Epithelial cell of esophagus (primary cell): ENCODE results near the gene NRDE2.

Experiments used
- DNase-seq: peaks from one replicate; pipeline ENCODE4 v3.0.0; 2010; ENCODE audit warnings: low read depth
- H3K4me3 ChIP-seq: 2 replicates; pipeline ENCODE4 v1.5.1; 2011; ENCODE audit warnings: mild to moderate bottlenecking, low read length, control low read depth
- TF ChIP-seq, protein P1 (sequence below): IDR thresholded peaks from 2 replicates; pipeline ENCODE4 v1.5.1; 2011; ENCODE audit warnings: low read depth, mild to moderate bottlenecking, low read length, control low read depth, inconsistent platforms; ENCODE audit not compliant: insufficient read depth; ENCODE audit errors: missing control alignments

The NRDE2 gene

DNA sequence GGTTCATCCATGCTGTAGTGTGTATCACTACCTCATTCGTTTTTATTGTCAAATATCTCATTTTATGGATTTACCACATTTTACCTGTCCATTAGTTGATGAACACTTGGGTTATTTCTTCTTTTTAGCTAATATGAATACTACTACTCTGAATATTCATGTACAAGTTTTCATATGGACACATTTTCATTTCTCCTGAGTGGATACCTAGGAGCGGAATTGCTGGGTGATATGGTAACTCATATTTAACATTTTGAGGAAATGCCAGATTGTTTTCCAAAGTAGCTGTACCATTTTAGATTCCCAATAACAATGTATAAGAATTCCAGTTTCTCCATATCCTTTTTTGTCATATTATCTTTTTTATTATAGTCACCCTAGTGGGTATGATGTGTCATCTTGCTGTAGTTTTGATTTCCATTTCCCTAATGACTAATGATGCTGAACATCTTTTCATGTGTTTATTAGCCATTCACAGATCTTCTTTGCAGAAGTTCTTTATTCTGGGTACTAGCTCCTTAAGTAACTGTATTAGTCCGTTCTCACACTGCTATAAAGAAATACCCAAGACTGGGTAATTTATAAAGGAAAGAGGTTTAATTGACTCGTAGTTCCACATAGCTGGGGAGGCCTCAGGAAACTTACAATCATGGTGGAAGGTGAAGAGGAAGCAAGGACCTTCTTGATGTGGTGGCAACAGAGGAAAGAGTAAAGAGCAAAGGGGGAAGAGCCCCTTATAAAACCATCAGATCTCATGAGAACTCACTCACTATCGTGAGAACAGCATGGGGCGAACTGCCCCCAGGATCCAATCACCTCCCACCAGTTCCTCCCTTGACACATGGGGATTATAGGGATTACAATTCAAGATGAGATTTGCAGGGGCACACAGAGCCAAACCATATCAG is 11.9 kb downstream of the NRDE2 start:
- no peak for DNase-seq
- H3K4me3 ChIP-seq, result no peak overlapping the region
- TF ChIP-seq, protein P1, sequence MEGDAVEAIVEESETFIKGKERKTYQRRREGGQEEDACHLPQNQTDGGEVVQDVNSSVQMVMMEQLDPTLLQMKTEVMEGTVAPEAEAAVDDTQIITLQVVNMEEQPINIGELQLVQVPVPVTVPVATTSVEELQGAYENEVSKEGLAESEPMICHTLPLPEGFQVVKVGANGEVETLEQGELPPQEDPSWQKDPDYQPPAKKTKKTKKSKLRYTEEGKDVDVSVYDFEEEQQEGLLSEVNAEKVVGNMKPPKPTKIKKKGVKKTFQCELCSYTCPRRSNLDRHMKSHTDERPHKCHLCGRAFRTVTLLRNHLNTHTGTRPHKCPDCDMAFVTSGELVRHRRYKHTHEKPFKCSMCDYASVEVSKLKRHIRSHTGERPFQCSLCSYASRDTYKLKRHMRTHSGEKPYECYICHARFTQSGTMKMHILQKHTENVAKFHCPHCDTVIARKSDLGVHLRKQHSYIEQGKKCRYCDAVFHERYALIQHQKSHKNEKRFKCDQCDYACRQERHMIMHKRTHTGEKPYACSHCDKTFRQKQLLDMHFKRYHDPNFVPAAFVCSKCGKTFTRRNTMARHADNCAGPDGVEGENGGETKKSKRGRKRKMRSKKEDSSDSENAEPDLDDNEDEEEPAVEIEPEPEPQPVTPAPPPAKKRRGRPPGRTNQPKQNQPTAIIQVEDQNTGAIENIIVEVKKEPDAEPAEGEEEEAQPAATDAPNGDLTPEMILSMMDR, result no peak

DNA sequence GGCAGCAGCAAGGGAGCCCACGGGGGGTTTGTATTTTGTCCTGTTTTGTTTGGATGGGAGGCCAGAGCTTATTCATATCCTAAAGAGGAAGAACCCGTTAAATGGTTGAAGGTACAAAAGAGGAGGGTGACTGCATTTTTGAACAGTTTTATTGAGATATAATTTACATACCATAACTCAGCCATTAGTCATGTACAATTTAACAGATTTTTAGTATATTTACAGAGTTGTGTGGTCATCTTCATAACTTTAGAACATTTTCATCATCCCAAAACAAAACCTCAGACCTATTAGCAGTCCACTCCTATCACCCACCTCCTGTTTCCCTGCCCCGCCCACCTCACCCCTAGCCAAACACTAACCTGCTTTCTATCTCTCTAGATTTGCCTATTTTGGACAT is 12.6 kb downstream of the NRDE2 start:
- no peak for DNase-seq

DNA sequence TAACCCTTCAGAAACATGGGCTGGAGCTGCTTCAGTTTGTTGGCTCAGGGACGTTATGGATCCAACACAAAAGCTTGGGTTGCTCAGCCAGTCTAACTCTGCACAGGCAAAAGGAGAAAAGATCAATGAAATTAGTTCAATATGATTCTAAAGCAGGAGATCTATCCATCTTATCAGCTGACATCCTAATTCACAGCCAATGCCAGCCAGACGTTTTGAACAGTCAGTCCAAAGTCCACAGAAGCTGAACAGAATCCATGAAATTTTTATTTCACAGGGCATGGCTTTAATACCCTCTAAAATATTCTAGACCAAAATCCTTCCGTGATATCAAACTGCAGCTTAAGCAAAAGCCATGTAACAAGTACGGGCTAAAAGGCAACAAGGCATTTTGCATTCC is 13.7 kb downstream of the NRDE2 start:
- H3K4me3 ChIP-seq, result no peak overlapping the region
- no peak for DNase-seq
- TF ChIP-seq, protein P1, result no peak

More for the DNA sequence above, 12.6 kb downstream of the NRDE2 start:
- H3K4me3 ChIP-seq, result no peak overlapping the region
- TF ChIP-seq, protein P1, result no peak

DNA sequence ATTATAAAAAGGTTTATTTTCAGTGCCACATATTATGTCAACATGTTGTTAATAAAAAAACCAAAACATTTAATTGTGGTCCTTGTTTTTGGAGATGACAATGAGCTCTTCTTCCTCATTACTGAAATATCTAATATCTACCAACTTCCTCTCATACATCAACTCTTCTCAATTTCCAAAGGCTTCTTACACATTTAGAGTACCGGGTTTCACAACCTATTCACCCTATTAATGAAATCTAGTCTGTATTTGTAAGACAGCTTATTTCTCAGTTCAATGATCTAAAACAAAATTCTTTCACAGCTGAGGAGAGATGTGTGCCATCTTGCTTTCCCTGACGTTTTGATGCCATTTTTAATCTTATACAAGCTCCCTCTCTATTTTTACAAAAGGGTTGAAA is 14.5 kb downstream of the NRDE2 start:
- H3K4me3 ChIP-seq, result no peak overlapping the region
- TF ChIP-seq, protein P1, result no peak
- no peak for DNase-seq

DNA sequence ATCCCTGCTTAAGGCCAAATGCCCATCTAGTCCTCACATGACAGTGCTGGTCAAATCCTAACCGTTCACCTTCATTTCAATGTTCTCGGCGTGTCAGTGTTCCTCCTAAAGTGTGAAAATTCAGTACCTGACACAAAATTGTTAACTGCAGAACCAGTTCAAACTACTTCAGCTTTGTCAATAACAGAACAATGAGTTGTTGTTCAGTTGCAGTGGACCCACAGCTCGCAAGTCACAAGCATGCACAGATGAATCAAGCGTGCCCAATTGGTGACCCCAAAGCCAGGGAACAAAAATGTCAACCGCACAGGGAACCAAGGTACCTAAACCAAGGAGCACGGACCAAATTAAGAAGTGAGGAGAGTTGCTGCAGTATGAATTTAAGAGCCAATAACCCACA is 23.2 kb downstream of the NRDE2 start:
- DNase-seq, result no peak
- TF ChIP-seq, protein P1, result no peak

DNA sequence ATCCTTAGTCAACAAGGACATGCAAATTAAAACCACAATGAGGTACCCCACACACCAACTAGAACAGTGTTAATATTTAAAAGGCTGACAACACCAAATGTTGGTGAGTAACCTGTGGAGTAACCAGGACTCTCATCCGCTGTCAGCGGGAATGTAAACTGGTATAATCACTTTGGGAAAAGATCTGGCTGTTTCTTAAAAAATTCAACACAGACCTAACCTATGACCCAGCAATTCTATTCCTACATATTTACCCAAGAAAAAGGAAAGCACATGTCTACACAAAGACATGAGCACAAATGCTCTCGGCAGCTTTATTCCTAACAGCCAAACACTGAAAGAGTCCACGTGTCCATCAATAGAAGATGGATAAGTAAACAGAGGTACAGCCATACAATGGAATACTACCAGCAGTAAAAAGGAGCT is 26.6 kb downstream of the NRDE2 start:
- DNase-seq, result no peak
- TF ChIP-seq, protein P1, result no peak
- H3K4me3 ChIP-seq, result no peak overlapping the region

More for the DNA sequence above, 23.2 kb downstream of the NRDE2 start:
- H3K4me3 ChIP-seq, result no peak overlapping the region
